Measurements from ENCODE around the gene POMC. TPM values are rescaled to one million over a fixed set of nuclear protein-coding genes. Genes with fewer than 3 reads are reported as not detected.

POMC gene
- total and polyA plus RNA-seq, 2 donors (not counting 1 experiment from before 2014, with no cell fraction given), result 3.4 to 16.7 TPM

DNA sequence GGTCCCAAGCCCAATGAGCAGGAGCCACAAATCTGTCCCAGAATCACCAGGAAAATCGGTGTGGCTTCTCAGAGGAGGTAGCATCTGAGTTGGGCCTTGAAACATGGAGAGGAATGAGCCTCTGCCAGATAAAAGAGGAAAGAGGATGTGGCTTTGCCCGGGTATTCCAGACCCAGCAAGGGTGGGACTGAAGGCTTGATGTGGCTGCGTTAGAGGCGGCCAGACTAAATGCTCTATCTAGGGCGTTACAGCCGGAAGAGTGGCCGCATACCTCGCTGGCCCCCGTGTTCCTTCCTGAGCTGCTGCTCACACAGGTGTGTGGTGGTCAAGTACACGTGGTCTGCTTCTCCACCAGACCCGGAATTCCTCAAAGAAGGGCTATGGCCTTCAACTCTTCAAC lies 33.9 kb upstream of the POMC start:
- Histone ChIP-seq H3K4me1 (ENCODE audit: control insufficient read depth in 2 of 2, insufficient read depth in 2 of 2, low read length in 2 of 2) (peaks cover 28 to 36% of the 10 kb centered on the region in 2 donors), H3K4me3 (ENCODE audit: control extremely low read depth in 1 of 5, extremely low read depth in 1 of 5, insufficient read depth in 1 of 5, low read depth in 2 of 5, low read length in 4 of 5) (no peak overlapping the region), H3K36me3 (replicated peaks in 1 of 2; ENCODE audit: control extremely low read depth in 1 of 2, control insufficient read depth in 1 of 2, extremely low read depth in 1 of 2, insufficient read depth in 2 of 2, low read length in 1 of 2) (no peaks in the 10 kb centered on the region), H3K9ac (ENCODE audit: low read length) (no peak overlapping the region), H4K20me1 (ENCODE audit: control insufficient read depth, insufficient read depth, low read length, poor library complexity, severe bottlenecking) (no peaks in the 10 kb centered on the region), H2AFZ (ENCODE audit: insufficient read depth, low read depth, low read length, poor library complexity, severe bottlenecking) (no peak overlapping the region), H3K9me3 (ENCODE audit: control extremely low read depth in 1 of 3, control insufficient read depth in 2 of 3, insufficient read depth in 1 of 3, low read length in 2 of 3) (peaks cover 0 to 3% (median 0%) of the 10 kb centered on the region in 3 donors), H3K27ac (ENCODE audit: low read length in 2 of 2) (no peak overlapping the region), H3K27me3 (replicated peaks in 1 of 4; ENCODE audit: control extremely low read depth in 1 of 4, control insufficient read depth in 3 of 4, insufficient read depth in 4 of 4, low read length in 3 of 4) (peaks cover 0 to 6% (median 1%) of the 10 kb centered on the region in 4 experiments), H3K79me2 (ENCODE audit: control insufficient read depth, insufficient read depth, low read length) (no peaks in the 10 kb centered on the region), H3K4me2 (replicated peaks; ENCODE audit: low read depth, low read length, poor library complexity, severe bottlenecking) (no peak overlapping the region)
- intact Hi-C loops (cut with micrococcal nuclease), result no loop called here
- WGBS (ENCODE audit: insufficient coverage), result 42% methylated on average over 9 of the region's 11 CpGs
- H3K9me3 Mint-ChIP-seq (ENCODE audit: insufficient read depth), result no peaks in the 10 kb centered on the region
- H3K27me3 Mint-ChIP-seq, result no peaks in the 10 kb centered on the region
- H3K4me3 Mint-ChIP-seq, result no peak overlapping the region
- no peak overlapping the region for H3K27ac Mint-ChIP-seq
- DNase-seq (no peak), ATAC-seq (ENCODE audit: low read depth) (no peak)
- ChIA-PET CTCF (no interaction called here), POLR2A (no interaction called here)
- no peak for TF ChIP-seq EZH2 (IDR thresholded peaks at IDR 0.05; ENCODE audit: borderline replicate concordance, insufficient read depth, low read depth, low read length, poor library complexity, severe bottlenecking)
- TF ChIP-seq, protein P1, sequence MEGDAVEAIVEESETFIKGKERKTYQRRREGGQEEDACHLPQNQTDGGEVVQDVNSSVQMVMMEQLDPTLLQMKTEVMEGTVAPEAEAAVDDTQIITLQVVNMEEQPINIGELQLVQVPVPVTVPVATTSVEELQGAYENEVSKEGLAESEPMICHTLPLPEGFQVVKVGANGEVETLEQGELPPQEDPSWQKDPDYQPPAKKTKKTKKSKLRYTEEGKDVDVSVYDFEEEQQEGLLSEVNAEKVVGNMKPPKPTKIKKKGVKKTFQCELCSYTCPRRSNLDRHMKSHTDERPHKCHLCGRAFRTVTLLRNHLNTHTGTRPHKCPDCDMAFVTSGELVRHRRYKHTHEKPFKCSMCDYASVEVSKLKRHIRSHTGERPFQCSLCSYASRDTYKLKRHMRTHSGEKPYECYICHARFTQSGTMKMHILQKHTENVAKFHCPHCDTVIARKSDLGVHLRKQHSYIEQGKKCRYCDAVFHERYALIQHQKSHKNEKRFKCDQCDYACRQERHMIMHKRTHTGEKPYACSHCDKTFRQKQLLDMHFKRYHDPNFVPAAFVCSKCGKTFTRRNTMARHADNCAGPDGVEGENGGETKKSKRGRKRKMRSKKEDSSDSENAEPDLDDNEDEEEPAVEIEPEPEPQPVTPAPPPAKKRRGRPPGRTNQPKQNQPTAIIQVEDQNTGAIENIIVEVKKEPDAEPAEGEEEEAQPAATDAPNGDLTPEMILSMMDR (IDR thresholded peaks at IDR 0.05), result no peak
- peaks cover 30% of the 10 kb centered on the region for H3K4me1 Mint-ChIP-seq

DNA sequence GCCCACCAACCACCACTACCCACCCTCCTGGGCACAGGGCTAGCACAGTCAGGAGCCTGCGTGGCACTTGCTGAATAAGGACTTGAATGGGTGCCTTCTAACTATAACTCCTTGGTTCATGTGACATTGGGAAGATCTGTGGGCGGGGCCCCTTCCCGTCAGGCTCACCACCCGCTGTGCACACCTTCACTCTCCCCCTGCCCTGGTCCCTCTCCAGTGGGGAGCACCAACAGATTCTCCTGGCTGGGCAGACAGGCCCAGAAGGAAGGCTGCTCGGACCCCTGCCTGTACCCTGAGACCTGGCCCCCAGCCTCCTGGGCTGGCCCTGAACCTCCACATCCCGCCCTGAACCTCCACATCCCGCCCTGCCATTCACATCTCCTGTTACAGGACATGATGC lies 33.4 kb upstream of the POMC start:
- H3K4me2 ChIP-seq (replicated peaks; ENCODE audit: low read depth, low read length, poor library complexity, severe bottlenecking), result no peak overlapping the region
- H3K9me3 ChIP-seq (ENCODE audit: control extremely low read depth in 1 of 3, control insufficient read depth in 2 of 3, insufficient read depth in 1 of 3, low read length in 2 of 3), result peaks cover 0 to 3% (median 0%) of the 10 kb centered on the region in 3 donors
- ChIA-PET POLR2A (no interaction called here), CTCF (no interaction called here)
- peaks cover 0 to 6% (median 1%) of the 10 kb centered on the region in 4 experiments for H3K27me3 ChIP-seq (replicated peaks in 1 of 4; ENCODE audit: control extremely low read depth in 1 of 4, control insufficient read depth in 3 of 4, insufficient read depth in 4 of 4, low read length in 3 of 4)
- DNase-seq (no peak), ATAC-seq (ENCODE audit: low read depth) (no peak)
- no peak for TF ChIP-seq EZH2 (IDR thresholded peaks at IDR 0.05; ENCODE audit: borderline replicate concordance, insufficient read depth, low read depth, low read length, poor library complexity, severe bottlenecking)
- TF ChIP-seq, protein P1 (IDR thresholded peaks at IDR 0.05), result no peak
- intact Hi-C loops (cut with micrococcal nuclease), result no loop called here
- peaks cover 23 to 32% of the 10 kb centered on the region in 2 donors for H3K4me1 ChIP-seq (ENCODE audit: control insufficient read depth in 2 of 2, insufficient read depth in 2 of 2, low read length in 2 of 2)
- no peak overlapping the region for H3K4me3 ChIP-seq (ENCODE audit: control extremely low read depth in 1 of 5, extremely low read depth in 1 of 5, insufficient read depth in 1 of 5, low read depth in 2 of 5, low read length in 4 of 5)
- H3K36me3 ChIP-seq (replicated peaks in 1 of 2; ENCODE audit: control extremely low read depth in 1 of 2, control insufficient read depth in 1 of 2, extremely low read depth in 1 of 2, insufficient read depth in 2 of 2, low read length in 1 of 2), result no peaks in the 10 kb centered on the region
- H3K4me3 Mint-ChIP-seq, result no peak overlapping the region
- H3K27ac ChIP-seq (ENCODE audit: low read length in 2 of 2), result no peak overlapping the region
- H3K9me3 Mint-ChIP-seq (ENCODE audit: insufficient read depth), result no peaks in the 10 kb centered on the region
- WGBS (ENCODE audit: insufficient coverage), result 94% methylated on average over 6 of the region's 7 CpGs
- no peak overlapping the region for H3K9ac ChIP-seq (ENCODE audit: low read length)
- no peak overlapping the region for H2AFZ ChIP-seq (ENCODE audit: insufficient read depth, low read depth, low read length, poor library complexity, severe bottlenecking)
- no peaks in the 10 kb centered on the region for H3K79me2 ChIP-seq (ENCODE audit: control insufficient read depth, insufficient read depth, low read length)
- no peaks in the 10 kb centered on the region for H3K27me3 Mint-ChIP-seq
- no peak overlapping the region for H3K27ac Mint-ChIP-seq
- no peaks in the 10 kb centered on the region for H4K20me1 ChIP-seq (ENCODE audit: control insufficient read depth, insufficient read depth, low read length, poor library complexity, severe bottlenecking)
- peaks cover 26% of the 10 kb centered on the region for H3K4me1 Mint-ChIP-seq
